ENCODE measurements around the gene DCLK1.

DCLK1 gene

GRCh38 chr13:35793823-35794222, 337.4 kb downstream of the DCLK1 start:
- Histone ChIP-seq H3K36me3 (ENCODE audit: control insufficient read depth, insufficient read depth, low read length) (no peaks in the 10 kb centered on the region), H3K9ac (ENCODE audit: low read depth, low read length) (no peak overlapping the region), H3K9me3 (ENCODE audit: control insufficient read depth, insufficient read depth, low read length) (no peaks in the 10 kb centered on the region), H3K4me3 (ENCODE audit: low read depth, low read length) (no peak overlapping the region), H3K4me1 (ENCODE audit: control insufficient read depth, insufficient read depth, low read length) (peaks cover 7% of the 10 kb centered on the region), H3K27me3 (ENCODE audit: control insufficient read depth, insufficient read depth, low read length) (no peaks in the 10 kb centered on the region)

GRCh38 chr13:35792911-35793310, 338.3 kb downstream of the DCLK1 start:
- Histone ChIP-seq H3K4me3 (ENCODE audit: low read depth, low read length) (no peak overlapping the region), H3K4me1 (ENCODE audit: control insufficient read depth, insufficient read depth, low read length) (peaks cover 7% of the 10 kb centered on the region), H3K9ac (ENCODE audit: low read depth, low read length) (no peak overlapping the region), H3K9me3 (ENCODE audit: control insufficient read depth, insufficient read depth, low read length) (no peaks in the 10 kb centered on the region), H3K27me3 (ENCODE audit: control insufficient read depth, insufficient read depth, low read length) (no peaks in the 10 kb centered on the region), H3K36me3 (ENCODE audit: control insufficient read depth, insufficient read depth, low read length) (no peaks in the 10 kb centered on the region)

GRCh38 chr13:35792021-35792420, 339.2 kb downstream of the DCLK1 start:
- Histone ChIP-seq H3K4me1 (ENCODE audit: control insufficient read depth, insufficient read depth, low read length) (peaks cover 7% of the 10 kb centered on the region), H3K4me3 (ENCODE audit: low read depth, low read length) (no peak overlapping the region), H3K27me3 (ENCODE audit: control insufficient read depth, insufficient read depth, low read length) (no peaks in the 10 kb centered on the region), H3K9ac (ENCODE audit: low read depth, low read length) (no peak overlapping the region), H3K36me3 (ENCODE audit: control insufficient read depth, insufficient read depth, low read length) (no peaks in the 10 kb centered on the region), H3K9me3 (ENCODE audit: control insufficient read depth, insufficient read depth, low read length) (no peaks in the 10 kb centered on the region)

GRCh38 chr13:35791184-35791851, 339.9 kb downstream of the DCLK1 start:
- Histone ChIP-seq H3K36me3 (ENCODE audit: control insufficient read depth, insufficient read depth, low read length) (no peaks in the 10 kb centered on the region), H3K9me3 (ENCODE audit: control insufficient read depth, insufficient read depth, low read length) (no peaks in the 10 kb centered on the region), H3K4me1 (ENCODE audit: control insufficient read depth, insufficient read depth, low read length) (peaks cover 3% of the 10 kb centered on the region), H3K4me3 (ENCODE audit: low read depth, low read length) (no peak overlapping the region), H3K9ac (ENCODE audit: low read depth, low read length) (no peak overlapping the region), H3K27me3 (ENCODE audit: control insufficient read depth, insufficient read depth, low read length) (no peaks in the 10 kb centered on the region)

GRCh38 chr13:35789335-35790165, 341.6 kb downstream of the DCLK1 start:
- Histone ChIP-seq H3K9ac (ENCODE audit: low read depth, low read length) (peak overlapping the region; percentile 9), H3K4me3 (ENCODE audit: low read depth, low read length) (no peak overlapping the region), H3K27me3 (ENCODE audit: control insufficient read depth, insufficient read depth, low read length) (no peaks in the 10 kb centered on the region), H3K36me3 (ENCODE audit: control insufficient read depth, insufficient read depth, low read length) (no peaks in the 10 kb centered on the region), H3K4me1 (ENCODE audit: control insufficient read depth, insufficient read depth, low read length) (no peaks in the 10 kb centered on the region), H3K9me3 (ENCODE audit: control insufficient read depth, insufficient read depth, low read length) (no peaks in the 10 kb centered on the region)

- Histone ChIP-seq H3K36me3 (ENCODE audit: control insufficient read depth, insufficient read depth, low read length) (no peaks in the 10 kb centered on the region), H3K4me3 (ENCODE audit: low read depth, low read length) (no peak overlapping the region), H3K9me3 (ENCODE audit: control insufficient read depth, insufficient read depth, low read length) (no peaks in the 10 kb centered on the region), H3K4me1 (ENCODE audit: control insufficient read depth, insufficient read depth, low read length) (no peaks in the 10 kb centered on the region), H3K27me3 (ENCODE audit: control insufficient read depth, insufficient read depth, low read length) (no peaks in the 10 kb centered on the region), H3K9ac (ENCODE audit: low read depth, low read length) (no peak overlapping the region)
Measured at GRCh38 chr13:35787937-35788336, 343.2 kb downstream of the DCLK1 start.

GRCh38 chr13:35785576-35786303, 345.4 kb downstream of the DCLK1 start:
- H3K36me3 ChIP-seq (ENCODE audit: control insufficient read depth, insufficient read depth, low read length), result no peaks in the 10 kb centered on the region
- H3K9ac ChIP-seq (ENCODE audit: low read depth, low read length), result no peak overlapping the region
- no peak overlapping the region for H3K4me3 ChIP-seq (ENCODE audit: low read depth, low read length)
- H3K27me3 ChIP-seq (ENCODE audit: control insufficient read depth, insufficient read depth, low read length), result no peaks in the 10 kb centered on the region
- no peaks in the 10 kb centered on the region for H3K9me3 ChIP-seq (ENCODE audit: control insufficient read depth, insufficient read depth, low read length)
- H3K4me1 ChIP-seq (ENCODE audit: control insufficient read depth, insufficient read depth, low read length), result no peaks in the 10 kb centered on the region

GRCh38 chr13:35784286-35784951, 346.8 kb downstream of the DCLK1 start:
- Histone ChIP-seq H3K27me3 (ENCODE audit: control insufficient read depth, insufficient read depth, low read length) (no peaks in the 10 kb centered on the region), H3K9ac (ENCODE audit: low read depth, low read length) (no peak overlapping the region), H3K4me3 (ENCODE audit: low read depth, low read length) (no peak overlapping the region), H3K36me3 (ENCODE audit: control insufficient read depth, insufficient read depth, low read length) (no peaks in the 10 kb centered on the region), H3K9me3 (ENCODE audit: control insufficient read depth, insufficient read depth, low read length) (no peaks in the 10 kb centered on the region), H3K4me1 (ENCODE audit: control insufficient read depth, insufficient read depth, low read length) (no peaks in the 10 kb centered on the region)

GRCh38 chr13:35782793-35783192, 348.4 kb downstream of the DCLK1 start:
- H3K4me1 ChIP-seq (ENCODE audit: control insufficient read depth, insufficient read depth, low read length), result no peaks in the 10 kb centered on the region
- no peaks in the 10 kb centered on the region for H3K27me3 ChIP-seq (ENCODE audit: control insufficient read depth, insufficient read depth, low read length)
- no peak overlapping the region for H3K9ac ChIP-seq (ENCODE audit: low read depth, low read length)

GRCh38 chr13:35781036-35782000, 349.9 kb downstream of the DCLK1 start:
- H3K4me1 ChIP-seq (ENCODE audit: control insufficient read depth, insufficient read depth, low read length), result no peaks in the 10 kb centered on the region
- no peaks in the 10 kb centered on the region for H3K27me3 ChIP-seq (ENCODE audit: control insufficient read depth, insufficient read depth, low read length)
- H3K9ac ChIP-seq (ENCODE audit: low read depth, low read length), result no peak overlapping the region
- no peaks in the 10 kb centered on the region for H3K9me3 ChIP-seq (ENCODE audit: control insufficient read depth, insufficient read depth, low read length)
- no peaks in the 10 kb centered on the region for H3K36me3 ChIP-seq (ENCODE audit: control insufficient read depth, insufficient read depth, low read length)
- no peak overlapping the region for H3K4me3 ChIP-seq (ENCODE audit: low read depth, low read length)

More at GRCh38 chr13:35782793-35783192, 348.4 kb downstream of the DCLK1 start:
- no peaks in the 10 kb centered on the region for H3K36me3 ChIP-seq (ENCODE audit: control insufficient read depth, insufficient read depth, low read length)
- H3K4me3 ChIP-seq (ENCODE audit: low read depth, low read length), result no peak overlapping the region
- H3K9me3 ChIP-seq (ENCODE audit: control insufficient read depth, insufficient read depth, low read length), result no peaks in the 10 kb centered on the region
